Fibroblast of lung (primary cell): ENCODE data around the gene CNTNAP5. TPM values are rescaled to one million over a fixed set of nuclear protein-coding genes. Genes with fewer than 3 reads are reported as not detected.

Experiments
- DNase-seq, 2 donors: peaks; one replicate each; pipeline versions ENCODE4 v3.0.0 to v3.0.0-alpha.2; 2010; ENCODE audit warnings: low read depth in 2 of 2
- H2AFZ ChIP-seq: 2 replicates; pipeline ENCODE4 v1.5.1; 2012; ENCODE audit warnings: low read length, control low read depth, inconsistent platforms
- H3K27ac ChIP-seq: 2 replicates; pipeline ENCODE4 v1.5.1; 2011; ENCODE audit warnings: low read length, control low read depth; ENCODE audit not compliant: insufficient read depth
- H3K27me3 ChIP-seq: 2 replicates; pipeline ENCODE4 v1.5.1; 2011; ENCODE audit warnings: mild to moderate bottlenecking, low read length; ENCODE audit not compliant: control insufficient read depth, insufficient read depth
- H3K36me3 ChIP-seq: 2 replicates; pipeline ENCODE4 v1.5.1; 2011; ENCODE audit warnings: low read length; ENCODE audit not compliant: control insufficient read depth, insufficient read depth
- H3K4me1 ChIP-seq: 2 replicates; pipeline ENCODE4 v1.5.1; 2011; ENCODE audit warnings: low read length; ENCODE audit not compliant: control insufficient read depth, insufficient read depth; ENCODE audit errors: extremely low read depth
- H3K4me2 ChIP-seq: 2 replicates; pipeline ENCODE4 v1.5.1; 2011; ENCODE audit warnings: low read length, control low read depth; ENCODE audit not compliant: insufficient read depth; ENCODE audit errors: extremely low read depth
- H3K4me3 ChIP-seq, 4 experiments: fragments of 200-600 bp in 1 of 4; sonication (generic) in 1 of 4; replicated peaks in 1 of 4; 2 replicates each; pipeline ENCODE4 v1.5.1; 2011 to 2016; ENCODE audit warnings: low read length in 4 of 4, low read depth in 3 of 4, mild to moderate bottlenecking in 3 of 4, control low read depth in 2 of 4, inconsistent platforms in 1 of 4, mixed read lengths in 1 of 4; ENCODE audit not compliant: insufficient read depth in 1 of 4; ENCODE audit errors: control extremely low read depth in 1 of 4
- H3K79me2 ChIP-seq: 2 replicates; pipeline ENCODE4 v1.5.1; 2012; ENCODE audit warnings: mild to moderate bottlenecking, low read length, inconsistent platforms; ENCODE audit not compliant: control insufficient read depth, insufficient read depth
- H3K9ac ChIP-seq: 2 replicates; pipeline ENCODE4 v1.5.1; 2011; ENCODE audit warnings: mild to moderate bottlenecking, low read length, control low read depth; ENCODE audit not compliant: insufficient read depth
- H3K9me3 ChIP-seq: 2 replicates; pipeline ENCODE4 v1.5.1; 2012; ENCODE audit warnings: low read depth, low read length; ENCODE audit not compliant: control insufficient read depth, insufficient read depth
- H4K20me1 ChIP-seq: 2 replicates; pipeline ENCODE4 v1.5.1; 2011; ENCODE audit warnings: low read length; ENCODE audit not compliant: control insufficient read depth, insufficient read depth; ENCODE audit errors: extremely low read depth
- EZH2 ChIP-seq: IDR thresholded peaks from 2 replicates; pipeline ENCODE4 v1.5.1; 2012; ENCODE audit warnings: low read length, control low read depth, mild to moderate bottlenecking; ENCODE audit errors: missing control alignments
- polyA plus RNA-seq, 2 donors: library from polyadenylated mRNA; depleted of rRNA in 1 of 2; stranded (reverse) in 1 of 2; unstranded in 1 of 2; fragments of >200 nt; gene quantifications; 2 replicates each; pipeline ENCODE4 v1.2.1, GENCODE V29; 2011 to 2012; ENCODE audit warnings: missing spikeins in 1 of 2
- total RNA-seq: library from RNA; depleted of rRNA; stranded (reverse); fragments of >200 nt; gene quantifications from 2 replicates; pipeline ENCODE4 v1.2.1, GENCODE V29; 2014
- TF ChIP-seq, protein P1 (sequence below), 2 donors: IDR thresholded peaks in 1 of 2; conservative IDR thresholded peaks in 1 of 2; 1 replicate in 1 of 2; 2 replicates in 1 of 2; pipeline ENCODE4 v1.5.1; 2011 to 2012; ENCODE audit warnings: low read length in 2 of 2, control low read depth in 1 of 2, inconsistent platforms in 1 of 2, low read depth in 1 of 2, mild to moderate bottlenecking in 1 of 2

The CNTNAP5 gene
- total and polyA plus RNA-seq, 2 donors (not counting 1 experiment from before 2014, with no cell fraction given) = not detected

GRCh38 chr2:124920448-124920847, 895.4 kb downstream of the CNTNAP5 start:
- Histone ChIP-seq H3K4me3 (no peak overlapping the region), H3K27ac (no peak overlapping the region), H2AFZ (no peak overlapping the region), H3K9me3 (no peaks in the 10 kb centered on the region), H3K4me1 (no peaks in the 10 kb centered on the region), H3K79me2 (no peaks in the 10 kb centered on the region), H3K27me3 (no peaks in the 10 kb centered on the region), H3K4me2 (no peak overlapping the region), H3K36me3 (no peaks in the 10 kb centered on the region), H4K20me1 (no peaks in the 10 kb centered on the region), H3K9ac (no peak overlapping the region)
- no peak for TF ChIP-seq EZH2
- TF ChIP-seq, protein P1, sequence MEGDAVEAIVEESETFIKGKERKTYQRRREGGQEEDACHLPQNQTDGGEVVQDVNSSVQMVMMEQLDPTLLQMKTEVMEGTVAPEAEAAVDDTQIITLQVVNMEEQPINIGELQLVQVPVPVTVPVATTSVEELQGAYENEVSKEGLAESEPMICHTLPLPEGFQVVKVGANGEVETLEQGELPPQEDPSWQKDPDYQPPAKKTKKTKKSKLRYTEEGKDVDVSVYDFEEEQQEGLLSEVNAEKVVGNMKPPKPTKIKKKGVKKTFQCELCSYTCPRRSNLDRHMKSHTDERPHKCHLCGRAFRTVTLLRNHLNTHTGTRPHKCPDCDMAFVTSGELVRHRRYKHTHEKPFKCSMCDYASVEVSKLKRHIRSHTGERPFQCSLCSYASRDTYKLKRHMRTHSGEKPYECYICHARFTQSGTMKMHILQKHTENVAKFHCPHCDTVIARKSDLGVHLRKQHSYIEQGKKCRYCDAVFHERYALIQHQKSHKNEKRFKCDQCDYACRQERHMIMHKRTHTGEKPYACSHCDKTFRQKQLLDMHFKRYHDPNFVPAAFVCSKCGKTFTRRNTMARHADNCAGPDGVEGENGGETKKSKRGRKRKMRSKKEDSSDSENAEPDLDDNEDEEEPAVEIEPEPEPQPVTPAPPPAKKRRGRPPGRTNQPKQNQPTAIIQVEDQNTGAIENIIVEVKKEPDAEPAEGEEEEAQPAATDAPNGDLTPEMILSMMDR (conservative IDR thresholded peaks at IDR 0.05 in 1 of 2, IDR thresholded peaks at IDR 0.05 in 1 of 2; ENCODE audit: low read depth in 1 of 2, low read length in 2 of 2) = no peak
- DNase-seq = no peak

DNA sequence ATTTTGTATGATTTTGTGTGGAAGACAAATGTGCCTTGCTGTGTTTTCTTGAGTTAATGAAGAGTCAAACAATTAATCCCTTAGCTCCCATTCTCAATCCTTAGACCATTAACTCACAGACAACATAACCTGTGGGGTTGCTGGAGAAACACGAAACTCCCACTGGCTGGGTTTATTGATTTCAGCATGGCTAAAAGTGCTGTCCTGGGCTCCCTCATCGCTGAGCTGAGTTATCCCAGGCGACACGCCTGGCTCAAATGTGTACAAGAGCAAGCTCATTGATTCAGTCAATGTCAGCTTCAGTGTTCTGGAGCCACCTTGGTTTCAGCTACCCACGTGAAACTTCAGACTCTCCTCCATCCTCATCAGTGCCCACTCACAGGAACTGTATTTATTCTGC, 896.1 kb downstream of the CNTNAP5 start:
- Histone ChIP-seq H3K36me3 (no peaks in the 10 kb centered on the region), H3K27me3 (no peaks in the 10 kb centered on the region), H2AFZ (no peak overlapping the region), H3K27ac (no peak overlapping the region), H4K20me1 (no peaks in the 10 kb centered on the region), H3K4me1 (no peaks in the 10 kb centered on the region), H3K9ac (no peak overlapping the region), H3K9me3 (no peaks in the 10 kb centered on the region), H3K4me2 (no peak overlapping the region), H3K79me2 (no peaks in the 10 kb centered on the region), H3K4me3 (no peak overlapping the region)
- no peak for TF ChIP-seq EZH2
- TF ChIP-seq, protein P1 (conservative IDR thresholded peaks at IDR 0.05 in 1 of 2, IDR thresholded peaks at IDR 0.05 in 1 of 2; ENCODE audit: low read depth in 1 of 2, low read length in 2 of 2) = no peak
- DNase-seq = no peak

DNA sequence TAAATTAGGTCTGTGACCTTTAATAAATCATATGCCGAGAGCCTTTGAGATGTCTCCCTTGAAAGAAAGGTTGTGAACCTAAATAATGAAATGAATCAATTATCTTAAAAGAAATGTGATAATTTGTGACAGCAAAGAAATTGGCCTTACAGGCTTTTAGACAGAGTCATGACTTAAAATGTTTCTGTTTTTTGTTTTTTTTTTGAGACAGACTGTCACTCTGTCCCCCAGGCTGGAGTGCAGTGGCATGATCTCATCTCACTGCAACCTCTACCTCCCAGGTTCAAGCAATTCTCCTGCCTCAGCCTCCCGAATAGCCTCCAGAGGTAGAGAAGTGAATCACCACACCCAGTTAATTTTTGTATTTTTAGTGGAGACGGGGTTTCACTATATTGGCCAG, 898.0 kb downstream of the CNTNAP5 start:
- no peaks in the 10 kb centered on the region for H3K4me1 ChIP-seq
- TF ChIP-seq EZH2 = no peak
- TF ChIP-seq, protein P1 (conservative IDR thresholded peaks at IDR 0.05 in 1 of 2, IDR thresholded peaks at IDR 0.05 in 1 of 2; ENCODE audit: low read depth in 1 of 2, low read length in 2 of 2) = no peak
- H3K9me3 ChIP-seq = no peaks in the 10 kb centered on the region
- no peaks in the 10 kb centered on the region for H3K36me3 ChIP-seq
- H3K79me2 ChIP-seq = no peaks in the 10 kb centered on the region
- H3K27me3 ChIP-seq = no peaks in the 10 kb centered on the region
- H3K4me3 ChIP-seq = no peak overlapping the region
- no peak overlapping the region for H3K27ac ChIP-seq
- H2AFZ ChIP-seq = no peak overlapping the region
- no peak overlapping the region for H3K4me2 ChIP-seq
- no peak for DNase-seq
- H3K9ac ChIP-seq = no peak overlapping the region
- no peaks in the 10 kb centered on the region for H4K20me1 ChIP-seq
